Progenitor cell of endocrine pancreas (in vitro differentiated cells): ENCODE results near the gene GORASP1. TPM values are rescaled to one million over a fixed set of nuclear protein-coding genes. Genes with fewer than 3 reads are reported as not detected.

Source experiments
- DNase-seq: peaks from one replicate; pipeline ENCODE4 v3.0.0; 2021; ENCODE audit warnings: low spot score; ENCODE audit not compliant: unreplicated experiment
- H3K27ac Mint-ChIP-seq: 2 replicates; pipeline ENCODE4 v1.8.0; 2021; ENCODE audit warnings: mild to moderate bottlenecking, moderate library complexity, mixed read lengths
- H3K27me3 Mint-ChIP-seq: 2 replicates; pipeline ENCODE4 v1.8.0; 2021; ENCODE audit warnings: mixed read lengths
- H3K36me3 Mint-ChIP-seq: 2 replicates; pipeline ENCODE4 v1.8.0; 2022; ENCODE audit warnings: mixed read lengths; ENCODE audit not compliant: insufficient read depth
- H3K4me1 Mint-ChIP-seq: 2 replicates; pipeline ENCODE4 v1.8.0; 2021; ENCODE audit warnings: low read depth, mixed read lengths
- H3K4me3 Mint-ChIP-seq: 2 replicates; pipeline ENCODE4 v1.8.0; 2021; ENCODE audit warnings: low read depth, mild to moderate bottlenecking, moderate library complexity, mixed read lengths
- H3K9me3 Mint-ChIP-seq: 2 replicates; pipeline ENCODE4 v1.8.0; 2021; ENCODE audit warnings: low read depth, mixed read lengths
- total RNA-seq: library from RNA; stranded (reverse); gene quantifications from 2 replicates; pipeline ENCODE4 v1.2.1, GENCODE V29; 2021
- TF ChIP-seq, protein P1 (sequence below): fragments of 200-600 bp; sonication (generic); IDR thresholded peaks from one replicate; pipeline ENCODE4 v1.5.0; 2021; ENCODE audit warnings: antibody characterized with exemption, mild to moderate bottlenecking; ENCODE audit not compliant: unreplicated experiment

The GORASP1 gene
- total RNA-seq, 1 donor from 2014 or later, result 72.8 TPM

- no peak for DNase-seq
- TF ChIP-seq, protein P1, sequence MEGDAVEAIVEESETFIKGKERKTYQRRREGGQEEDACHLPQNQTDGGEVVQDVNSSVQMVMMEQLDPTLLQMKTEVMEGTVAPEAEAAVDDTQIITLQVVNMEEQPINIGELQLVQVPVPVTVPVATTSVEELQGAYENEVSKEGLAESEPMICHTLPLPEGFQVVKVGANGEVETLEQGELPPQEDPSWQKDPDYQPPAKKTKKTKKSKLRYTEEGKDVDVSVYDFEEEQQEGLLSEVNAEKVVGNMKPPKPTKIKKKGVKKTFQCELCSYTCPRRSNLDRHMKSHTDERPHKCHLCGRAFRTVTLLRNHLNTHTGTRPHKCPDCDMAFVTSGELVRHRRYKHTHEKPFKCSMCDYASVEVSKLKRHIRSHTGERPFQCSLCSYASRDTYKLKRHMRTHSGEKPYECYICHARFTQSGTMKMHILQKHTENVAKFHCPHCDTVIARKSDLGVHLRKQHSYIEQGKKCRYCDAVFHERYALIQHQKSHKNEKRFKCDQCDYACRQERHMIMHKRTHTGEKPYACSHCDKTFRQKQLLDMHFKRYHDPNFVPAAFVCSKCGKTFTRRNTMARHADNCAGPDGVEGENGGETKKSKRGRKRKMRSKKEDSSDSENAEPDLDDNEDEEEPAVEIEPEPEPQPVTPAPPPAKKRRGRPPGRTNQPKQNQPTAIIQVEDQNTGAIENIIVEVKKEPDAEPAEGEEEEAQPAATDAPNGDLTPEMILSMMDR, result no peak
- no peaks in the 10 kb centered on the region for H3K9me3 Mint-ChIP-seq
- H3K27me3 Mint-ChIP-seq, result peaks cover 7% of the 10 kb centered on the region
- H3K36me3 Mint-ChIP-seq, result peaks cover 6% of the 10 kb centered on the region
- peaks cover 26% of the 10 kb centered on the region for H3K4me1 Mint-ChIP-seq
- no peak overlapping the region for H3K4me3 Mint-ChIP-seq
- H3K27ac Mint-ChIP-seq, result no peak overlapping the region
These were observed 25.0 kb upstream of the GORASP1 start for GRCh38 chr3:39132096-39133092.

GRCh38 chr3:39130693-39131265, 23.4 kb upstream of the GORASP1 start:
- Mint-ChIP-seq H3K4me3 (no peak overlapping the region), H3K36me3 (peaks cover 6% of the 10 kb centered on the region), H3K27me3 (peaks cover 7% of the 10 kb centered on the region), H3K4me1 (peaks cover 36% of the 10 kb centered on the region), H3K9me3 (no peaks in the 10 kb centered on the region), H3K27ac (peak overlapping the region; percentile 74)
- DNase-seq, result no peak
- TF ChIP-seq, protein P1, result no peak

DNA sequence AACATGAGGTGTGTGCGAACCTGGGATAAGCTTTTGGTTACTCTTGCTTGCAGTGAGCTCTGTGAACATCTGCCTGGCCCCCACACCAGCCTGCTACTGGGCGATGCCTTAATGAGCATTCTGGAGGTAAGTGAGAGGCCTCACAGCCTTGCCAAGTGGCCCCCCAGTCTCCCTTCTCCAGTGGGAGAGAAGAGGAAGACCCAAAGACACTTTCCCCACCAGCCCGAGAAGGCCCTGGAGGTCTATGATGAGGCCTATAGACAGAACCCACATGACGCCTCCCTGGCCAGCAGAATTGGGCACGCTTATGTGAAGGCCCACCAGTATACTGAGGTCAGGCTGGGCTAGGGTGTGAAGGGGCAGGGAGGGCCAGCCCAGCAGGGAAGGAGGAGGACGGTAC, 22.6 kb upstream of the GORASP1 start:
- no peak overlapping the region for H3K27ac Mint-ChIP-seq
- H3K4me3 Mint-ChIP-seq, result no peak overlapping the region
- peaks cover 7% of the 10 kb centered on the region for H3K27me3 Mint-ChIP-seq
- peaks cover 5% of the 10 kb centered on the region for H3K36me3 Mint-ChIP-seq
- peaks cover 38% of the 10 kb centered on the region for H3K4me1 Mint-ChIP-seq
- TF ChIP-seq, protein P1, result no peak
- H3K9me3 Mint-ChIP-seq, result no peaks in the 10 kb centered on the region
- DNase-seq, result no peak

DNA sequence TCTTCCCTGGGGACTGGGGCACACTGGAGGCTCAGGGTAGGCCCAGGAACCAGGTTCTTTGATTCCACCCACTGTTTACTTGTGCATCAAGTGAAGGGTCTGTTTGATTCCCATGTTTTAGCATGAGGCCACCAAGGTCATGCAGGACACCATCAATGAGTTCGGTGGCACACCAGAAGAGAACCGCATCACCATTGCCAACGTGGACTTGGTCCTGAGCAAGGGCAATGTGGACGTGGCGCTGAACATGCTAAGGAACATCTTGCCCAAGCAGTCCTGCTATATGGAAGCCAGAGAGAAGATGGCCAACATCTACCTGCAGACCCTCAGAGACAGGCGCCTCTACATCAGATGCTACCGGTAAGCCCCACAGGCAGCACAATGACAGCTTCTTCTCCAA, 21.5 kb upstream of the GORASP1 start:
- Mint-ChIP-seq H3K27me3 (peaks cover 7% of the 10 kb centered on the region), H3K4me3 (no peak overlapping the region), H3K4me1 (peaks cover 38% of the 10 kb centered on the region), H3K27ac (no peak overlapping the region), H3K36me3 (peaks cover 5% of the 10 kb centered on the region), H3K9me3 (no peaks in the 10 kb centered on the region)
- TF ChIP-seq, protein P1, result no peak
- no peak for DNase-seq

GRCh38 chr3:39127908-39128304, 20.5 kb upstream of the GORASP1 start:
- Mint-ChIP-seq H3K4me1 (peaks cover 38% of the 10 kb centered on the region), H3K9me3 (no peaks in the 10 kb centered on the region), H3K27me3 (no peaks in the 10 kb centered on the region), H3K36me3 (no peaks in the 10 kb centered on the region), H3K4me3 (no peak overlapping the region), H3K27ac (no peak overlapping the region)
- DNase-seq, result no peak
- TF ChIP-seq, protein P1, result no peak
